HepG2 (cell line): ENCODE measurements around the gene FZD4. TPM values are rescaled to one million over a fixed set of nuclear protein-coding genes. Genes with fewer than 3 reads are reported as not detected.

Source experiments
- ARNT ChIP-seq: fragments of 450-650 bp; IDR thresholded peaks from 2 replicates; pipeline ENCODE4 v1.6.1; 2017
- ATAD3A ChIP-seq: sonication (generic); formaldehyde crosslinking; IDR thresholded peaks from 2 replicates; pipeline ENCODE4 v1.4.0; 2020; ENCODE audit warnings: missing genetic modification reagents
- CBFB ChIP-seq: sonication (generic); formaldehyde crosslinking; IDR thresholded peaks from 2 replicates; pipeline ENCODE4 v1.4.0; 2020; ENCODE audit warnings: missing genetic modification reagents
- ELF1 ChIP-seq: sonication (generic); formaldehyde crosslinking; IDR thresholded peaks from 2 replicates; pipeline ENCODE4 v1.4.0; 2020; ENCODE audit warnings: missing genetic modification reagents
- ETV5 ChIP-seq: IDR thresholded peaks from 2 replicates; pipeline ENCODE4 v1.6.1; 2018; ENCODE audit warnings: missing biosample characterization, missing genetic modification reagents, inconsistent platforms, borderline replicate concordance
- HOXD1 ChIP-seq: sonication (generic); formaldehyde crosslinking; IDR thresholded peaks from 2 replicates; pipeline ENCODE4 v1.5.0; 2020; ENCODE audit warnings: missing genetic modification reagents
- KAT8 ChIP-seq: IDR thresholded peaks from 2 replicates; pipeline ENCODE4 v1.6.1; 2016; ENCODE audit warnings: missing genetic modification reagents, missing compliant biosample characterization
- MED13 ChIP-seq: sonication (generic); formaldehyde crosslinking; IDR thresholded peaks from 2 replicates; pipeline ENCODE4 v1.5.0; 2020; ENCODE audit warnings: missing genetic modification reagents
- NBN ChIP-seq: fragments of 450-650 bp; conservative IDR thresholded peaks from 2 replicates; pipeline ENCODE4 v1.6.1; 2017
- RCOR2 ChIP-seq: IDR thresholded peaks from 2 replicates; pipeline ENCODE4 v1.6.1; 2016; ENCODE audit warnings: missing biosample characterization, missing genetic modification reagents
- RXRA ChIP-seq: sonication (generic); formaldehyde crosslinking; IDR thresholded peaks from 2 replicates; pipeline ENCODE4 v1.5.1; 2020; ENCODE audit warnings: missing genetic modification reagents
- RXRB ChIP-seq: IDR thresholded peaks from 2 replicates; pipeline ENCODE4 v1.6.1; 2016; ENCODE audit warnings: borderline replicate concordance, missing genetic modification reagents, missing compliant biosample characterization
- SMYD3 ChIP-seq: sonication (generic); formaldehyde crosslinking; IDR thresholded peaks from 2 replicates; pipeline ENCODE4 v1.8.1; 2023; ENCODE audit warnings: mild to moderate bottlenecking, missing genetic modification reagents
- U2AF1 ChIP-seq: fragments of 200-400 bp; formaldehyde crosslinking; optimal IDR thresholded peaks from 2 replicates; pipeline ENCODE3; 2017; ENCODE audit warnings: mild to moderate bottlenecking, low read depth, low read length
- ZFP62 ChIP-seq: sonication (generic); formaldehyde crosslinking; IDR thresholded peaks from 2 replicates; pipeline ENCODE4 v1.4.0; 2020; ENCODE audit warnings: missing genetic modification reagents
- ZFY ChIP-seq: sonication (generic); formaldehyde crosslinking; IDR thresholded peaks from 2 replicates; pipeline ENCODE4 v1.4.0; 2020; ENCODE audit warnings: missing genetic modification reagents
- ZNF136 ChIP-seq: sonication (generic); formaldehyde crosslinking; IDR thresholded peaks from 2 replicates; pipeline ENCODE4 v1.8.1; 2022; ENCODE audit warnings: low read depth, mild to moderate bottlenecking, moderate library complexity, missing genetic modification reagents
- ZNF24 ChIP-seq: fragments of 450-650 bp; IDR thresholded peaks from 2 replicates; pipeline ENCODE4 v1.6.1; 2017; ENCODE audit warnings: antibody characterized with exemption, mild to moderate bottlenecking
- ZNF33B ChIP-seq: sonication (generic); formaldehyde crosslinking; IDR thresholded peaks from 2 replicates; pipeline ENCODE4 v1.5.1; 2020; ENCODE audit warnings: mild to moderate bottlenecking, missing genetic modification reagents
- ZNF34 ChIP-seq: sonication (generic); formaldehyde crosslinking; IDR thresholded peaks from 2 replicates; pipeline ENCODE4 v1.4.0; 2020; ENCODE audit warnings: mild to moderate bottlenecking, missing genetic modification reagents, borderline replicate concordance
- ZNF496 ChIP-seq: sonication (generic); formaldehyde crosslinking; IDR thresholded peaks from 2 replicates; pipeline ENCODE4 v1.8.1; 2023; ENCODE audit warnings: mild to moderate bottlenecking, moderate library complexity, missing genetic modification reagents; ENCODE audit not compliant: insufficient replicate concordance
- polyA plus RNA-seq, 8 experiments: library from polyadenylated mRNA; depleted of rRNA in 3 of 8; stranded (reverse) in 7 of 8; unstranded in 1 of 8; fragments of >200 nt; fragmentation: Illumina TruSeq in 4 of 8; extraction: Trizol in 4 of 8; gene quantifications; 2 replicates each; pipeline versions ENCODE4 v1.2.1 to v1.2.3, GENCODE V29; 2011 to 2016; ENCODE audit warnings: low read depth in 4 of 8, missing spikeins in 1 of 8, mixed read lengths in 1 of 8; ENCODE audit not compliant: insufficient read depth in 1 of 8
- total RNA-seq, 5 experiments: library from RNA; depleted of rRNA; stranded (reverse); fragments of >200 nt; fragmentation: Illumina TruSeq; extraction: Trizol; gene quantifications; 2 replicates each; pipeline ENCODE4 v1.2.3, GENCODE V29; 2016; ENCODE audit warnings: low read depth in 1 of 5
- TF ChIP-seq, protein P1 (sequence below): sonication (generic); formaldehyde crosslinking; IDR thresholded peaks from 2 replicates; pipeline ENCODE4 v1.8.0; 2022; ENCODE audit warnings: missing genetic modification reagents, low read depth, mild to moderate bottlenecking, borderline replicate concordance
- TF ChIP-seq, protein P2 (sequence below): sonication (generic); formaldehyde crosslinking; IDR thresholded peaks from 2 replicates; pipeline ENCODE4 v1.5.0; 2020; ENCODE audit warnings: missing genetic modification reagents, mild to moderate bottlenecking, borderline replicate concordance
- TF ChIP-seq, protein P3 (sequence below): IDR thresholded peaks from 2 replicates; pipeline ENCODE4 v1.6.1; 2016
- TF ChIP-seq, protein P4 (sequence below): sonication (generic); formaldehyde crosslinking; IDR thresholded peaks from 2 replicates; pipeline ENCODE4 v1.4.0; 2020; ENCODE audit warnings: missing genetic modification reagents

FZD4 gene
- total and polyA plus RNA-seq, 2 of the 13 experiments (the other 11 are each of a cell fraction or from before 2014, with no cell fraction given): 46.5 to 70.4 TPM

DNA sequence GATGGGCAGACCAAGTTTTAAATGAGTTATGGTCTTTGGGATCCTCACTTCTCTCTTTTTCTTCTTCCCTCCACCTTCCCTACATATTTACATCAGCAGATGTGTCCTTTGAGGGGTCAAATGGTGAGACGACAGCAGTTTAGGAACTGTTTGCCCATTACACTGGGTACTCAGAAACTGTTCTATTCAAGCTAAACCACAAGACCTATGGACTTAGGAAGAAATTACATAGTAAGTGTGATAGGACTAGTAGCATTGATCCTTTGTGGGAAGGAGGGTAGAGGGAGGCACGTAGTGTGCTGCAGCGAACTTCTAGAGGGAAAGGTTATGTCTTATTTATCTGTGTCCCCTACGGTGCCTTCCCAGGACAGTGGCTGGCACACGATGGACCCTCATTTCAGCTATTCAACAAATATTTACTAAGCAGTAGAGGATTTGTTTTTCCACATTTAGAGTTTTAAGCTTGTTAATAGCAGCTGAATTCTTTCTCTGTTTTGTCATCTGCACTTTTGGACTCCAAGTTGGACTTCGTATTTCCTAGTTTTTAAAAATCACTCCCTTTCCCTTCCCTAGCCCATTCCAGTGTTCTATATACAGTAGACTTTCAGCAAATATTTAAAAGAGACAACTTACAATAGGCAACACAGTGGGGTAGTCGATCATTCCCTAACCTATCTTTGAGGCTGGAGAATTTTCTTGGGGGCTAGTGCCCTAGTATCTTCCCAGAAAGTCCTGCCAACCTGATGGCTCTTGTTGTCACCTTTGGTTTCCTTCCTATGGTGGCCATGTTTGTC lies 13.9 kb downstream of the FZD4 start (continued):
- TF ChIP-seq SMYD3 (peak; percentile 91; the same call in 1 of the 2 replicates), KAT8 (CRISPR knock-in tag) (peak; percentile 73), MED13 (CRISPR knock-in tag) (no peak), ZFY (CRISPR knock-in tag) (peak; percentile 3; the same call in 1 of the 2 replicates), ELF1 (CRISPR knock-in tag) (0 out of 2 replicates have a peak, but pooled peaks have one; percentile 29), ARNT (no peak), ZNF33B (CRISPR knock-in tag) (no peak), ATAD3A (no peak), RXRB (CRISPR knock-in tag) (peak; percentile 95), ZNF496 (CRISPR knock-in tag) (no peak), CBFB (no peak), ZNF136 (CRISPR knock-in tag) (no peak), ZNF34 (CRISPR knock-in tag) (no peak), NBN (no peak), U2AF1 (no peak), ZNF24 (no peak), RCOR2 (CRISPR knock-in tag) (peak; percentile 80), ZFP62 (CRISPR knock-in tag) (no peak), RXRA (CRISPR knock-in tag) (peak; percentile 59; the same call in 1 of the 2 replicates), HOXD1 (CRISPR knock-in tag) (no peak), ETV5 (CRISPR knock-in tag) (peak; percentile 57; the same call in 1 of the 2 replicates)
- TF ChIP-seq, protein P1, sequence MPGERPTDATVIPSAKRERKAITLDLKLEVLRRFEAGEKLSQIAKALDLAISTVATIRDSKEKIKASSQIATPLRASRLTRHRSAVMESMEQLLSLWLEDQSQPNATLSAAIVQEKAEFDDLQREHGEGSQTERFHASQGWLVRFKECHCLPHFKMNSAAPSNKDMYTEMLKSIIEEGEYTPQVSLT (CRISPR knock-in tag): no peak
- TF ChIP-seq, protein P2, sequence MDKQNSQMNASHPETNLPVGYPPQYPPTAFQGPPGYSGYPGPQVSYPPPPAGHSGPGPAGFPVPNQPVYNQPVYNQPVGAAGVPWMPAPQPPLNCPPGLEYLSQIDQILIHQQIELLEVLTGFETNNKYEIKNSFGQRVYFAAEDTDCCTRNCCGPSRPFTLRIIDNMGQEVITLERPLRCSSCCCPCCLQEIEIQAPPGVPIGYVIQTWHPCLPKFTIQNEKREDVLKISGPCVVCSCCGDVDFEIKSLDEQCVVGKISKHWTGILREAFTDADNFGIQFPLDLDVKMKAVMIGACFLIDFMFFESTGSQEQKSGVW (CRISPR knock-in tag): no peak
- TF ChIP-seq, protein P3, sequence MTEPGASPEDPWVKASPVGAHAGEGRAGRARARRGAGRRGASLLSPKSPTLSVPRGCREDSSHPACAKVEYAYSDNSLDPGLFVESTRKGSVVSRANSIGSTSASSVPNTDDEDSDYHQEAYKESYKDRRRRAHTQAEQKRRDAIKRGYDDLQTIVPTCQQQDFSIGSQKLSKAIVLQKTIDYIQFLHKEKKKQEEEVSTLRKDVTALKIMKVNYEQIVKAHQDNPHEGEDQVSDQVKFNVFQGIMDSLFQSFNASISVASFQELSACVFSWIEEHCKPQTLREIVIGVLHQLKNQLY: peak; percentile 39; the same call in 1 of the 2 replicates
- TF ChIP-seq, protein P4, sequence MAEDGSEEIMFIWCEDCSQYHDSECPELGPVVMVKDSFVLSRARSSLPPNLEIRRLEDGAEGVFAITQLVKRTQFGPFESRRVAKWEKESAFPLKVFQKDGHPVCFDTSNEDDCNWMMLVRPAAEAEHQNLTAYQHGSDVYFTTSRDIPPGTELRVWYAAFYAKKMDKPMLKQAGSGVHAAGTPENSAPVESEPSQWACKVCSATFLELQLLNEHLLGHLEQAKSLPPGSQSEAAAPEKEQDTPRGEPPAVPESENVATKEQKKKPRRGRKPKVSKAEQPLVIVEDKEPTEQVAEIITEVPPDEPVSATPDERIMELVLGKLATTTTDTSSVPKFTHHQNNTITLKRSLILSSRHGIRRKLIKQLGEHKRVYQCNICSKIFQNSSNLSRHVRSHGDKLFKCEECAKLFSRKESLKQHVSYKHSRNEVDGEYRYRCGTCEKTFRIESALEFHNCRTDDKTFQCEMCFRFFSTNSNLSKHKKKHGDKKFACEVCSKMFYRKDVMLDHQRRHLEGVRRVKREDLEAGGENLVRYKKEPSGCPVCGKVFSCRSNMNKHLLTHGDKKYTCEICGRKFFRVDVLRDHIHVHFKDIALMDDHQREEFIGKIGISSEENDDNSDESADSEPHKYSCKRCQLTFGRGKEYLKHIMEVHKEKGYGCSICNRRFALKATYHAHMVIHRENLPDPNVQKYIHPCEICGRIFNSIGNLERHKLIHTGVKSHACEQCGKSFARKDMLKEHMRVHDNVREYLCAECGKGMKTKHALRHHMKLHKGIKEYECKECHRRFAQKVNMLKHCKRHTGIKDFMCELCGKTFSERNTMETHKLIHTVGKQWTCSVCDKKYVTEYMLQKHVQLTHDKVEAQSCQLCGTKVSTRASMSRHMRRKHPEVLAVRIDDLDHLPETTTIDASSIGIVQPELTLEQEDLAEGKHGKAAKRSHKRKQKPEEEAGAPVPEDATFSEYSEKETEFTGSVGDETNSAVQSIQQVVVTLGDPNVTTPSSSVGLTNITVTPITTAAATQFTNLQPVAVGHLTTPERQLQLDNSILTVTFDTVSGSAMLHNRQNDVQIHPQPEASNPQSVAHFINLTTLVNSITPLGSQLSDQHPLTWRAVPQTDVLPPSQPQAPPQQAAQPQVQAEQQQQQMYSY: no peak
